OCI-LY1 (cell line): Measurements from ENCODE around the gene PPIL4.
"Not testable (repeated sequence)": the region's sequence is repeated elsewhere in the genome, so short reads cannot be mapped to it uniquely, and the experiment has no call there.

Experiments used
- H2AFZ ChIP-seq: fragments of 200-600 bp; sonication (generic), shearing (Covaris generic); 2 replicates; pipeline ENCODE4 v1.6.0; 2014; ENCODE audit warnings: antibody characterized with exemption, mild to moderate bottlenecking, low read length
- H3F3A ChIP-seq: fragments of 200-600 bp; sonication (generic), shearing (Covaris generic); 2 replicates; pipeline ENCODE4 v1.6.0; 2014; ENCODE audit warnings: mild to moderate bottlenecking, antibody characterized with exemption, low read length, moderate library complexity; ENCODE audit not compliant: insufficient read depth
- H3K27ac ChIP-seq: fragments of 200-600 bp; sonication (generic); 2 replicates; pipeline ENCODE4 v1.5.1; 2014; ENCODE audit warnings: low read length, mixed run types, mild to moderate bottlenecking, low read depth; ENCODE audit not compliant: poor library complexity, severe bottlenecking
- H3K27me3 ChIP-seq: fragments of 200-600 bp; sonication (generic); 2 replicates; pipeline ENCODE4 v1.6.0; 2014; ENCODE audit warnings: antibody characterized with exemption, mild to moderate bottlenecking, low read length, moderate library complexity; ENCODE audit not compliant: insufficient read depth
- H3K36me3 ChIP-seq: fragments of 200-600 bp; sonication (generic); 2 replicates; pipeline ENCODE4 v1.6.1; 2014; ENCODE audit warnings: mild to moderate bottlenecking, antibody characterized with exemption, low read length, moderate library complexity, mixed read lengths; ENCODE audit not compliant: insufficient read depth
- H3K4me1 ChIP-seq: fragments of 200-600 bp; sonication (generic); 2 replicates; pipeline ENCODE4 v1.5.1; 2014; ENCODE audit warnings: mild to moderate bottlenecking, low read length, moderate library complexity; ENCODE audit not compliant: insufficient read depth, severe bottlenecking
- H3K4me2 ChIP-seq: fragments of 200-600 bp; sonication (generic), shearing (Covaris generic); 2 replicates; pipeline ENCODE4 v1.6.1; 2014; ENCODE audit warnings: low read length
- H3K4me3 ChIP-seq: fragments of 200-600 bp; sonication (generic); 2 replicates; pipeline ENCODE4 v1.5.1; 2014; ENCODE audit warnings: low read length, low read depth, mild to moderate bottlenecking, mixed read lengths; ENCODE audit not compliant: poor library complexity, severe bottlenecking
- H3K79me2 ChIP-seq: fragments of 200-600 bp; shearing (Covaris generic); 2 replicates; pipeline ENCODE4 v1.6.1; 2016; ENCODE audit warnings: mixed run types, low read length, mixed read lengths; ENCODE audit not compliant: insufficient read depth
- H3K9ac ChIP-seq: fragments of 200-600 bp; sonication (generic), shearing (Covaris generic); 2 replicates; pipeline ENCODE4 v1.6.1; 2014; ENCODE audit warnings: mild to moderate bottlenecking, low read length, mixed read lengths
- H3K9me2 ChIP-seq: fragments of 200-600 bp; sonication (generic), shearing (Covaris generic); 2 replicates; pipeline ENCODE4 v1.6.1; 2014; ENCODE audit warnings: low read depth, mild to moderate bottlenecking, low read length, mixed read lengths
- H3K9me3 ChIP-seq: fragments of 200-600 bp; shearing (Covaris generic); 2 replicates; pipeline ENCODE4 v1.6.1; 2014; ENCODE audit warnings: low read length, mixed read lengths
- H4K20me1 ChIP-seq: fragments of 200-600 bp; sonication (generic), shearing (Covaris generic); 2 replicates; pipeline ENCODE4 v1.6.0; 2016; ENCODE audit warnings: mild to moderate bottlenecking, low read length; ENCODE audit not compliant: insufficient read depth
- EZH2 ChIP-seq: fragments of 200-600 bp; sonication (generic), shearing (Covaris generic); IDR thresholded peaks from 2 replicates; pipeline ENCODE4 v1.8.0; 2017; ENCODE audit warnings: borderline replicate concordance, mixed run types, mild to moderate bottlenecking, antibody characterized with exemption, low read length, moderate library complexity, mixed read lengths
- TF ChIP-seq, protein P1 (sequence below): fragments of 200-600 bp; sonication (generic), shearing (Covaris generic); IDR thresholded peaks from 2 replicates; pipeline ENCODE4 v1.5.1; 2017; ENCODE audit warnings: mild to moderate bottlenecking, antibody characterized with exemption, low read length, moderate library complexity, mixed read lengths

The PPIL4 gene

DNA sequence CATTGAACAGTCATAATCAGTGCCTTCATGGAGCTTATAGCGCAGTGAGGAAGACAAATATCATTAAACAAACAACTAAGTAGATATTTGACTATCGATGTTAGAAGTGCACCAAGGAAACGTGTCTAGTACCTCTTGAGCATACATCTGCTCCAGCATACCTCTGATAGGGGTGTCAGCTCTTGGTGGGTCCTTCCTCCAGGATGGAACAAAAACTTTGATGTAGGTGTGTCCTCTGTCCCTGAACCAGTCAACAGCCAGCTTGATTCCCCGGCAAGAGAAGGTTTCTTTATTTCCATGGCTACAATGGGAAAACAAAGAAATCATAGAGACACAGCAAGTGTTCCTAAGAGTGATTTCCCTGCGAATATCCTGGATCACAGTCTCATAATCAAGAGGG, 84.2 kb downstream of the PPIL4 start:
- Histone ChIP-seq H3K4me1 (peaks cover 20% of the 10 kb centered on the region), H3F3A (no peaks in the 10 kb centered on the region), H3K4me2 (no peak overlapping the region), H3K9me3 (no peaks in the 10 kb centered on the region), H3K27me3 (no peaks in the 10 kb centered on the region), H2AFZ (no peak overlapping the region), H4K20me1 (no peaks in the 10 kb centered on the region), H3K4me3 (no peak overlapping the region), H3K36me3 (peaks cover 61% of the 10 kb centered on the region), H3K9me2 (no peaks in the 10 kb centered on the region), H3K27ac (no peak overlapping the region), H3K79me2 (no peaks in the 10 kb centered on the region), H3K9ac (no peak overlapping the region)
- no peak for TF ChIP-seq EZH2
- TF ChIP-seq, protein P1, sequence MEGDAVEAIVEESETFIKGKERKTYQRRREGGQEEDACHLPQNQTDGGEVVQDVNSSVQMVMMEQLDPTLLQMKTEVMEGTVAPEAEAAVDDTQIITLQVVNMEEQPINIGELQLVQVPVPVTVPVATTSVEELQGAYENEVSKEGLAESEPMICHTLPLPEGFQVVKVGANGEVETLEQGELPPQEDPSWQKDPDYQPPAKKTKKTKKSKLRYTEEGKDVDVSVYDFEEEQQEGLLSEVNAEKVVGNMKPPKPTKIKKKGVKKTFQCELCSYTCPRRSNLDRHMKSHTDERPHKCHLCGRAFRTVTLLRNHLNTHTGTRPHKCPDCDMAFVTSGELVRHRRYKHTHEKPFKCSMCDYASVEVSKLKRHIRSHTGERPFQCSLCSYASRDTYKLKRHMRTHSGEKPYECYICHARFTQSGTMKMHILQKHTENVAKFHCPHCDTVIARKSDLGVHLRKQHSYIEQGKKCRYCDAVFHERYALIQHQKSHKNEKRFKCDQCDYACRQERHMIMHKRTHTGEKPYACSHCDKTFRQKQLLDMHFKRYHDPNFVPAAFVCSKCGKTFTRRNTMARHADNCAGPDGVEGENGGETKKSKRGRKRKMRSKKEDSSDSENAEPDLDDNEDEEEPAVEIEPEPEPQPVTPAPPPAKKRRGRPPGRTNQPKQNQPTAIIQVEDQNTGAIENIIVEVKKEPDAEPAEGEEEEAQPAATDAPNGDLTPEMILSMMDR, result no peak

DNA sequence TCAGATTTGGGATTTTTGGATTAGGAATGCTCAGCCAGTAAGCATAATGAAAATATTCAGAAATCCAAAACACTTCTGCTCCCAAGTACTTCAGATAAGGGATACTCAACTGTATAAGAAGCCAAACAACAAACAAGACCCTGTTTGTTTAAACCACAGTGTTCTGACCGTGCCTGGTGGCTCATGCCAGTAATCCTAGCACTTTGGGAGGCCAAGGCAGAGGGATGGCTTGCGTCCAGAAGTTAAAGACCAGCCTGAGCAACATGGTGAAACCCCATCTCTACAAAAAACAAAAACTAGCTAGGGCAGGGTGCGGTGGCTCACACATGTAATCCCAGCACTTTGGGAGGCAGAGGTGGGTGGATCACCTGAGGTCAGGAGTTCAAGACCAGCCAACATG, 85.6 kb downstream of the PPIL4 start:
- H3K36me3 ChIP-seq, result peaks cover 66% of the 10 kb centered on the region
- not testable (repeated sequence) for H3K27ac ChIP-seq, H3F3A ChIP-seq, H3K79me2 ChIP-seq, H3K27me3 ChIP-seq, H3K9me2 ChIP-seq, H3K4me3 ChIP-seq, H3K4me1 ChIP-seq, H3K9ac ChIP-seq, H2AFZ ChIP-seq, H4K20me1 ChIP-seq, H3K4me2 ChIP-seq, H3K9me3 ChIP-seq

DNA sequence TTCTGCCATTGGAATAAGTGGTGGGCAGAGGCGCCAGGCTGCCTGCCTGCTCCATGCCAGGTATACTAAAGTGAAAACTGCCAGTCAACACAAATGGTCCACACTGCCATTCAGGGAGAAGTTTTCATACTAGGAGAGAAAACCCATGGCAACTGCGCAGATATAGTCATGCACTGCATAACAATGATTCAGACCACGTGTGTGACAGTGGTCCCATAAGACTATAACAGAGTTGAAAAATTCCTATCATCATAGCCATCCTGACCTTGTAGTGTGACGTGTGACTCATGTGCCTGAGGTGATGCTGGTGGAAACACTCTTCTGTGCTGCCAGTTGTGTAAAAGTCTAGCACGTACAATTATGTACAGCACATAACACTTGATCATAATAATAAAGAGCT, 86.1 kb downstream of the PPIL4 start:
- Histone ChIP-seq H3K79me2 (no peaks in the 10 kb centered on the region), H3K27me3 (no peaks in the 10 kb centered on the region)
- no peak for TF ChIP-seq EZH2
- TF ChIP-seq, protein P1, result no peak

DNA sequence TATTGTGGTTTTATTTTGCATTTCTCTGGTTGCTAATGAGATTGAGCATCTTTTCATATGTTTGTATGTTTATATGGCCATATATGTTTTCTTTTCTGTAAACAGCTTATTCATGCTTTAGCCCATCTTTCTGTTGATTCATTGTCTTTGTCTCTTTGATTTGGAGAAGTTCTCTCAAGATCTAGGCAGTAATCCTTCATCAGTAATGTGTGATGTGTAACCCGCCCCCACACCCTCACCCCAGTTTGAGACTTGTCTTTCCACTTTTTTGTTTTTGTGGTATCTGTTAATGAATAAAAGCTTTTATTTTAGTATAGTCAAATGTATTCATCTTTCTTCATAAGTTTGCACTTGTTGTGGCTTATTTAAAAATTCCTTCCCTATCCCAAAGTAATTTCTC, 87.0 kb downstream of the PPIL4 start:
- Histone ChIP-seq H4K20me1 (no peaks in the 10 kb centered on the region), H3K9me2 (no peaks in the 10 kb centered on the region), H3K4me2 (no peak overlapping the region), H3K27ac (no peak overlapping the region), H2AFZ (no peak overlapping the region), H3K9ac (no peak overlapping the region), H3K27me3 (no peaks in the 10 kb centered on the region), H3K9me3 (no peaks in the 10 kb centered on the region), H3K36me3 (peaks cover 62% of the 10 kb centered on the region), H3K4me3 (no peak overlapping the region), H3F3A (no peaks in the 10 kb centered on the region), H3K79me2 (no peaks in the 10 kb centered on the region), H3K4me1 (no peaks in the 10 kb centered on the region)
- TF ChIP-seq, protein P1, result no peak
- no peak for TF ChIP-seq EZH2

More for the DNA sequence above, 86.1 kb downstream of the PPIL4 start:
- H3K9me2 ChIP-seq, result no peaks in the 10 kb centered on the region
- no peaks in the 10 kb centered on the region for H4K20me1 ChIP-seq
- H3K9ac ChIP-seq, result no peak overlapping the region
- H3F3A ChIP-seq, result no peaks in the 10 kb centered on the region
- H3K27ac ChIP-seq, result no peak overlapping the region
- H3K4me3 ChIP-seq, result no peak overlapping the region
- peaks cover 69% of the 10 kb centered on the region for H3K36me3 ChIP-seq
- H3K4me1 ChIP-seq, result peaks cover under 1% of the 10 kb centered on the region
- no peak overlapping the region for H3K4me2 ChIP-seq
- H3K9me3 ChIP-seq, result no peaks in the 10 kb centered on the region
- H2AFZ ChIP-seq, result no peak overlapping the region
